ENCODE results near the gene CYB5D1.

Gene CYB5D1

DNA sequence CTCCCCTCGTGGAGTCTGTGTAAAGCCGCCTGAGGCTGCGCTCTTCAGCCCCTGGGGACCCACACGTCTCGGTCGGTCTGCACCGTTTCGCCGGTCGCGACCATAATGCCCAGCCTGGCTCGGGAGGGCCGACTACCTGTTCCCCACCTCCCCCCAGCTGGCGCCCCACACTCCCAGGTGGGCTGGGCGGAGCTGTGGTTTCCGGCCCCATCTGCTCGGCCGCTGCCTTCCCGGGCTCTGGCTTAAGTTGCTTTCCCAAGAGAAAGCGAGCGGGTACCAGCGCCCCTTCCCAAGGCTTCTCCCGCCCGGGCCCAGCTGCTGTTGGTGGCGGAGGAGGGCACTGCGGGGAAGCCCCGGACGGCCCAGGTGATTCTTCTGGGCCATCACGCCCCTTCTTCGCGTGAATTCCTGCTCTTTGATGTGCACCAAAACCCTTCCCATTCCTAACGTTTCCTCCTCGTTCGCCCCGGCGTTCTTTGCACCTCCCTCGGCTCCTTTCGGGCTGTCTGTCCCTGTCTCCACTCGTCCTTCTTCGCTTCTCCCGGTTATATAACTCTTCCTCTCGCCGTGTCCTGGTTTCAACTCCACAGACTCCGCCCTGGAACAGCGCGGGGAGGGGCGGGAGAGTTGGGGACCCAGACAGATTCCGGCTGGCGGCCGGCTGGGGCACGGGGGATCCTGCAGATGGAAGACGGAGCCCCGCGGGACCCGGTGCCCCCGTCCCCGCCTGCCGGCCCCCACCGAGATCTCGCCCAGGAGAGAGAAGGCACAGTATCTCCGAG is 21.8 kb upstream of the CYB5D1 start:
- TF ChIP-seq, protein P1, sequence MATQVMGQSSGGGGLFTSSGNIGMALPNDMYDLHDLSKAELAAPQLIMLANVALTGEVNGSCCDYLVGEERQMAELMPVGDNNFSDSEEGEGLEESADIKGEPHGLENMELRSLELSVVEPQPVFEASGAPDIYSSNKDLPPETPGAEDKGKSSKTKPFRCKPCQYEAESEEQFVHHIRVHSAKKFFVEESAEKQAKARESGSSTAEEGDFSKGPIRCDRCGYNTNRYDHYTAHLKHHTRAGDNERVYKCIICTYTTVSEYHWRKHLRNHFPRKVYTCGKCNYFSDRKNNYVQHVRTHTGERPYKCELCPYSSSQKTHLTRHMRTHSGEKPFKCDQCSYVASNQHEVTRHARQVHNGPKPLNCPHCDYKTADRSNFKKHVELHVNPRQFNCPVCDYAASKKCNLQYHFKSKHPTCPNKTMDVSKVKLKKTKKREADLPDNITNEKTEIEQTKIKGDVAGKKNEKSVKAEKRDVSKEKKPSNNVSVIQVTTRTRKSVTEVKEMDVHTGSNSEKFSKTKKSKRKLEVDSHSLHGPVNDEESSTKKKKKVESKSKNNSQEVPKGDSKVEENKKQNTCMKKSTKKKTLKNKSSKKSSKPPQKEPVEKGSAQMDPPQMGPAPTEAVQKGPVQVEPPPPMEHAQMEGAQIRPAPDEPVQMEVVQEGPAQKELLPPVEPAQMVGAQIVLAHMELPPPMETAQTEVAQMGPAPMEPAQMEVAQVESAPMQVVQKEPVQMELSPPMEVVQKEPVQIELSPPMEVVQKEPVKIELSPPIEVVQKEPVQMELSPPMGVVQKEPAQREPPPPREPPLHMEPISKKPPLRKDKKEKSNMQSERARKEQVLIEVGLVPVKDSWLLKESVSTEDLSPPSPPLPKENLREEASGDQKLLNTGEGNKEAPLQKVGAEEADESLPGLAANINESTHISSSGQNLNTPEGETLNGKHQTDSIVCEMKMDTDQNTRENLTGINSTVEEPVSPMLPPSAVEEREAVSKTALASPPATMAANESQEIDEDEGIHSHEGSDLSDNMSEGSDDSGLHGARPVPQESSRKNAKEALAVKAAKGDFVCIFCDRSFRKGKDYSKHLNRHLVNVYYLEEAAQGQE (IDR thresholded peaks at IDR 0.05; ENCODE audit: insufficient replicate concordance, low read depth): no peak
- TF ChIP-seq GABPA (IDR thresholded peaks at IDR 0.05; ENCODE audit: low read depth) (no peak), CTCF (IDR thresholded peaks at IDR 0.05; ENCODE audit: insufficient read depth, low read length) (no peak), POLR2AphosphoS5 (IDR thresholded peaks at IDR 0.05; ENCODE audit: low read depth) (peak; percentile 48)
- peak overlapping the region; percentile 56 for H3K4me3 ChIP-seq (replicated peaks; ENCODE audit: insufficient read depth, low read length)
- H3K27me3 ChIP-seq (ENCODE audit: insufficient read depth, poor library complexity, severe bottlenecking): no peaks in the 10 kb centered on the region
- peak overlapping the region; percentile 95 for H3K27ac ChIP-seq (replicated peaks)
- peak in 1 of 2 experiments; percentile 46 for DNase-seq (ENCODE audit: low read depth in 1 of 2, low spot score in 1 of 2)

DNA sequence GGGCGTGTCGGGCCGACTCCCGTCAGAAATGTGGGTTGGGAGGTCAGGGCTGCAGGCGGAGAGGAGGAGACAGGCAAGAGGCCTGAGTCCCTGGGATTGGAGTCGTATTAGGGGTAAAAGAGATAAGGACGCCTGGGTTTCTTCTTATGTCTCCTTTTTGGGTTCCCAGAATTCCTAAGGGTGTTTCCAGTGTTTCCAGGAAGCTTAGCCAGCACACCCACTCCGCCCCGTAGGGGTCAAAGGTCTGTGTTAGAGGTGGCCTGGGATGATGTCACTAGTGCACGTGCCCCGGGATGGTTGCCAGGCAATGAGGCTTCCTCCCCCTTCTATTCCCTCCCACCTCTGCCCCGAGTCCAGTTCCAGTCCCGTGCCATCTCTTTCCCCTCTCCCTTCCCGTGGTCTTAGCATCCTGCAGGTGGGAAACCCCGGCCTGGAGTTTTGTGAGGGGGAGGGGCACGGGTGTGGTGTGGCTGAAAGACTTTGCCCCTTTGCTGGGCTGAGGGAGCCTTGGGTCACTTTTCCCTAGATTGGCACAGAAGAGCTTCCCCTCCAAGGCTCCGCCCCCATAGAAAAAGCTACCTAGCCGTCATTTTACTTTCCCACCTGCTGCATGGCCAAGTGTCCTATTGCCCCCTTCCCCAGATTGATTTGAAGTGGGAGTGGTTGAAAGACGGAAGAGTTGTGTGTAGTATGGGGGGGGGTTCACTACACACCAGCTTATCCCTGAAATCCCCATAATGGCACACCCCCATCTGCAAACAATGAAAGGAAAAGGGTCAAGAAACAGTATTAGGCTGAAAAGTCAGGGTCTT is 21.0 kb upstream of the CYB5D1 start:
- Histone ChIP-seq H3K27me3 (ENCODE audit: insufficient read depth, poor library complexity, severe bottlenecking) (no peaks in the 10 kb centered on the region), H3K4me3 (replicated peaks; ENCODE audit: insufficient read depth, low read length) (peak overlapping the region; percentile 56), H3K27ac (replicated peaks) (peak overlapping the region; percentile 95)
- no peak for TF ChIP-seq GABPA (IDR thresholded peaks at IDR 0.05; ENCODE audit: low read depth)
- peak; percentile 22; the same call in 1 of the 2 replicates for TF ChIP-seq POLR2AphosphoS5 (IDR thresholded peaks at IDR 0.05; ENCODE audit: low read depth)
- TF ChIP-seq, protein P1 (IDR thresholded peaks at IDR 0.05; ENCODE audit: insufficient replicate concordance, low read depth): no peak
- no peak; the same call in 1 of the 2 replicates for TF ChIP-seq SPI1 (IDR thresholded peaks at IDR 0.05; ENCODE audit: borderline replicate concordance, low read depth)
- no peak for TF ChIP-seq CTCF (IDR thresholded peaks at IDR 0.05; ENCODE audit: insufficient read depth, low read length)
- peak in 1 of 2 experiments; percentile 86 for DNase-seq (ENCODE audit: low read depth in 1 of 2, low spot score in 1 of 2)

GRCh38 chr17:7837408-7838088 is 20.3 kb upstream of the CYB5D1 start:
- no peak for DNase-seq (ENCODE audit: low read depth in 1 of 2, low spot score in 1 of 2)
- Histone ChIP-seq H3K27me3 (ENCODE audit: insufficient read depth, poor library complexity, severe bottlenecking) (no peaks in the 10 kb centered on the region), H3K27ac (replicated peaks) (peak overlapping the region; percentile 95), H3K4me3 (replicated peaks; ENCODE audit: insufficient read depth, low read length) (peak overlapping the region; percentile 56)
- TF ChIP-seq, protein P1 (IDR thresholded peaks at IDR 0.05; ENCODE audit: insufficient replicate concordance, low read depth): no peak
- TF ChIP-seq SPI1 (IDR thresholded peaks at IDR 0.05; ENCODE audit: borderline replicate concordance, low read depth) (no peak), CTCF (IDR thresholded peaks at IDR 0.05; ENCODE audit: insufficient read depth, low read length) (no peak), POLR2AphosphoS5 (IDR thresholded peaks at IDR 0.05; ENCODE audit: low read depth) (no peak), GABPA (IDR thresholded peaks at IDR 0.05; ENCODE audit: low read depth) (no peak)

Data from HL-60 (cell line).